Measurements from ENCODE around the gene THOC5.

THOC5 gene

DNA sequence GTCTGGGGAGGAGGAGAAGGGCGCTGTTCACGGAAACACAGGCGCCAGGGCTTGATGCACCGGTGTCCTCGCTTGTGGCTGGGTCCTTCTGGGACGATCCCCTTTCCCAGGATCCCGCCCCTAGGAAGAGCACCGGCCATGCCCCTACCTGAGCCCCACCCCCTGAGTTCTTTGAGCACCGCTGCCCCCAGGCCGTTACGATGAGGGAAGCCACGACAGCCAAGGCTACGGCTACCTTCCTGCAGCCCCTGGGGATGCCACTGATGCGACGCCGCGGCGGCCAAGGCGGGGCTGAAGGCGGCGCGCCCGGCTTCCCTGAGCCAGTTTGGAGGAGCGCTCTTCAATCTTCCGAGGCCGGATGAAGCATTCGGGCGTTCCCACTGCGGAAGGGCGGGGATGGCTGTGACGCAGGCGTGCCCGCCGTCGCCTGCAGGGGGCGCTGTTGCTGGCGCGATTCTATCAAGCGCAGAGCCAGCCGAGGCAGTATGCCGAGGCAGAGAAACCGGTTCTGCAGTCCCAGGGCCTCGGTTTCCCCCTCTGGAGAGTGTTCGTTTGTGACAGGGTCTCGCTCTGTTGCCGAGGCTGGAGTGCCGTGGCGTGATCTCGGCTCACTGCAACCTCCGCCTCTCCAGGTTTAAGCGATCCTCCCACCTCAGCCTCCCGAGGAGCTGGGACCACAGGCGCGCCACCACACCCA lies 83.2 kb downstream of the THOC5 start:
- DNase-seq: peak; percentile 73

DNA sequence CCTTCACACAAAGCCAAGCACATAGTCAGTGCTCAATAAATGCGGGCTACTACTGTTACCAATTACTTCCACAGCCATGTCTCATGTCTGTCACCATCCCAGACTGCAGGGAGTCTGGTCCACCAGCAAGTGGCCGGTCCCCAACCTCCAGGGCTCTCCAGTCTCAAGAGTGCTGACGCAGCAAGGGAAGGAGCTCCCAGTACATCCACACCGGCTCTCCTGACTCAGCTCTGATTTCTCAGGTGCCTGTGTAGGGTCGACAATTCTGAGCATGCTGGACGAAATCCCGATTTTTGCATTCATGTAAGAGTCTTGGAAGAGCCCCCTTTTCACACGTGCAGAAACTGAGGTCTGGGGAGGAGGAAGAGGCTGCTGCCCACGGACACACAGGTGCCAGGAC lies 83.8 kb downstream of the THOC5 start:
- DNase-seq: no peak

DNA sequence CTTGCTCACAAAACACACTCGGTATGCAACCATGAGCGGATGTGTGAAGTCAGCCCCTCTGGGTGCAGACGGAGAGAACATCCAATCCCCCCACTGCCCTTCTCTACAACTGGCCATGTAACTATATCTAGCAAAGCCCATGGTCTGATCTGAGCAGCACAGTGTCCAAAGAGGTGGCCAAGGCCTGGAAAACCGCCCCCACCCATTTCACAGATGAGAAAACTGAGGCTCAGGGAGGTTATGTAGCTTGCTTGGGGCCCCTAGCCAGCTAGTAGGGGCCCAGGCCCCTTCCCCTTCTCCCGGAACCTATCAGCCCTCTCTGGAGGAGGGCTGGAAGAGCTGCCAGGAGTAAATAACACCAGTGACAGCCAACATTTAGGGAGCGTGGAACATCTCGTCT lies 89.0 kb downstream of the THOC5 start:
- no peak for DNase-seq

DNA sequence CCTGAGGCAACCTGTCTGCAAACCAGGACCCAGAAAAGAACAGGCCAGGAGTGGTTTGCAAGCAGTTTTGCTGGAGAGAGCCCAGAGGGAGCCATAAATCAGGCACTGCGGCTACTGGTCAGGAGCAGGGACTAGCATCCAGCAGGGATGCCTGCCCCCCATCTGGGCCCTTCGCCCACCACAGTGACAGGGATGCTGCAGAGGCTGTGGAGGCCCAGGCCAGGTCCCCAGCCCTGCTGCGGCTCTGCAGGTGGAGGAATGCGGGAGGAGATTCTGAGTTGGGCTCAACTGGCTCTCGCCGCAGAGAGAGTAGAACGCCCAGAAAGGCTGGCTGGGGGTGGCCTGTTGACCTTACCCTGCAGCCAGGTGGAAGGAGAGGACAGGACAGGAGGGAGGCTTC lies 89.9 kb downstream of the THOC5 start:
- DNase-seq: no peak

DNA sequence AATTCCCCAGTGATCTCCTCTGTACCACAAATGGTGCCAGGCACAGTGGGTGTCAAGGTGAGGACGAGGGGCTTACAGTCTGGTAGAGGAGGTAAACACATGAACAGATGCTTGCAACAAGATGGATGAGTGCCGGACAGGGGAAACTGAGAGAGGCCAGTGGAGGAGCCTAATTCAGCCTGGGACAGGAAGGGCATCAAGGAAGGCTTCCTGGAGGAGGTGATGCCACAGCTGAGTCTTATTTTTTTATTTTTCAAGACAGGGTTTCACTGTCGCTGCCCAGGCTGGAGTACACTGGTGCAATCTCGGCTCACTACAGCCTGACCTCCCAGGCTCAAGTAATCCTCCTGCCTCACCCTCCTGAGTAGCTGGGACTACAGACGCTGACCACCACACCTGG lies 92.3 kb downstream of the THOC5 start:
- no peak for DNase-seq

- DNase-seq: no peak
Observed at GRCh38 chr22:29459773-29460172, 93.8 kb downstream of the THOC5 start.

GRCh38 chr22:29458551-29458950 lies 95.0 kb downstream of the THOC5 start:
- DNase-seq: no peak

- DNase-seq: peak; percentile 11
Observed at GRCh38 chr22:29457730-29458129, 95.8 kb downstream of the THOC5 start.

GRCh38 chr22:29456211-29456671 lies 97.3 kb downstream of the THOC5 start:
- DNase-seq: no peak
